HG03342 (cell line): ENCODE measurements around the gene PEX10.
A peak's percentile ranks its signal among the peaks of the same experiment; 100 is the strongest.

ENCODE experiments used
- ATAC-seq: cut with Tn5 transposase; IDR thresholded peaks from one replicate; pipeline ENCODE4 v1.9.1; 2021; ENCODE audit warnings: mild to moderate bottlenecking, moderate library complexity; ENCODE audit not compliant: unreplicated experiment

PEX10 gene

GRCh38 chr1:2426540-2426939 lies 14.2 kb upstream of the PEX10 start:
- no peak for ATAC-seq

- no peak for ATAC-seq
Observed at GRCh38 chr1:2425892-2426291, 13.5 kb upstream of the PEX10 start.

DNA sequence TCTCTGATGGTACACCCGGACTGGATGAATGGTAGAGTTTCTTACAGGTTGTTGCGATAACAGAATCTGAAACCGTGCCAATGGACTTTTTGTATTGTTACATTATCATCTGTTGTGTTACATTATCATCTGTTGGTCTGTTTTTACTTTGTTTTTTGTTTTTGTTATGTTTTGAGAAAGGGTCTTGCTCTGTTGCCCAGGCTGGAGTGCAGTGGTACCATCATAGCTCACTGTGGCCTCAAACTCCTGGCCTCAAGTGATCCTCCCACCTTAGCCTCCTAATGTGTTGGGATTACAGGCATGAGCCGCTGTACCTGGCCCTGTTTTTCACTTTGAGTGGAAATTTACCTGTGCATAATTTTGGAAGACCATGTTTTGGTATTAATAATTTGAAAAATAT lies 10.2 kb upstream of the PEX10 start:
- no peak for ATAC-seq

DNA sequence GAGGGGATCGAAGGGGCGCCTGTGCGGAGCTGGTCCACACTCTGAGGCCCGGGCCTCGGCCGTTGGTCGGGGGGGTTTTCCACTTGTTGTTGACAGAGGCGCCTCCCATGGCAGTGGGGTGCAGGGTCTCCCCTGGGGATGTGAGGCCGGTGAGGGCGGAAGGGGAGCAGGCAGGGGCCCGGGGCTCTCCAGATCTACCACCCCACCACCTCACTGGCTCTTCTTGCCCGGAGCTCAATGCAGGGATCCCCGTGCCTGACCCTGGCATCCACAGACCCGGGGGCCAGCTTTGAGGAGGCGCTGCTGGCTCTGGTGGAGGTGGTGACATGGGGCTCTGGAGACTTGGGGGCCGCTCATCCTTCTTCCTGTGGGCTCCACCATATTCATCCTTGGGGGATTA lies 7.1 kb upstream of the PEX10 start:
- no peak for ATAC-seq

- no peak for ATAC-seq
Observed at GRCh38 chr1:2418791-2419320, 6.5 kb upstream of the PEX10 start.

- ATAC-seq: no peak
Observed at GRCh38 chr1:2417833-2418225, 5.5 kb upstream of the PEX10 start.

- ATAC-seq: no peak
Observed at GRCh38 chr1:2417083-2417832, 4.9 kb upstream of the PEX10 start.

GRCh38 chr1:2416403-2416802 lies 4.0 kb upstream of the PEX10 start:
- no peak for ATAC-seq

DNA sequence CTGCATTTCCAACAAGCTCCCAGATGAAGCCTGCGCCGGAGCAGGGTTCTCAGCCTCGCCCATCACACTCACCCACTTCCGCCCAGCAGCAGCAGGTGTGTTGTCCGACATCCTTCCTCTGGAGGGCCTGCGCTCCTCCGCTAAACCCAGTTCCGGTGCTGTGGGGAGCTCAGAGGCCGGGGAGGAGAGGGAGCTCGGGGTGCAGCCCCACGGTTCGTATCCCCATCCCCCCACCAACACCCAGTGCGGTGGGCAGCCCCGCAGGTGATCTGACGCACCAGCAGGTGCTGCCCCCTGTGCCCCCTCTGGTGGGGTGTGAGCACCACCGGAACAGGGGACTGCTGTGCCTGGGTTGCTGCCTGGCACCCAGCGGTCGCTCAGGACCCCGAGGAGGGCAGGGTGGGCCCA lies 3.4 kb upstream of the PEX10 start:
- ATAC-seq: no peak

DNA sequence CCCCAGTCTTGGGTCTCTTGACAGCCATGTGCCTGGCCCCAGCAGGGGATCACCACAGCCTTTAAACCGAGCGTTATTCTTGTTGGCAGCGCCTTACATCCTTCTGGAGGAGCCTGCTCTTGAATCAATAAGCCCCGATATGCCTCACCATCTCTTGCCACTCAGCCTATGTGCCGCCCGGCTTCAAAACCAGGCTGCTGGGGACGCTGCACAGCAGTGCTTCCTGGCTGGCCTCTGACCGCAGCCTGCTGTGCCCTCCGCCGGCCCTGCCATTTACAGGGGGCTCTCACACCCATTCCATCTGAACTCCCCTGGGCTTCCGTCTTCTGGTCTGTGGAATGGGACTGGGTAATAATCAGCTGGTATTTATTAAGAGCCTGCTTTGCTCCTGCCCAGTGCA lies 3.0 kb upstream of the PEX10 start:
- ATAC-seq: no peak

GRCh38 chr1:2414297-2414958 lies 2.1 kb upstream of the PEX10 start:
- no peak for ATAC-seq

DNA sequence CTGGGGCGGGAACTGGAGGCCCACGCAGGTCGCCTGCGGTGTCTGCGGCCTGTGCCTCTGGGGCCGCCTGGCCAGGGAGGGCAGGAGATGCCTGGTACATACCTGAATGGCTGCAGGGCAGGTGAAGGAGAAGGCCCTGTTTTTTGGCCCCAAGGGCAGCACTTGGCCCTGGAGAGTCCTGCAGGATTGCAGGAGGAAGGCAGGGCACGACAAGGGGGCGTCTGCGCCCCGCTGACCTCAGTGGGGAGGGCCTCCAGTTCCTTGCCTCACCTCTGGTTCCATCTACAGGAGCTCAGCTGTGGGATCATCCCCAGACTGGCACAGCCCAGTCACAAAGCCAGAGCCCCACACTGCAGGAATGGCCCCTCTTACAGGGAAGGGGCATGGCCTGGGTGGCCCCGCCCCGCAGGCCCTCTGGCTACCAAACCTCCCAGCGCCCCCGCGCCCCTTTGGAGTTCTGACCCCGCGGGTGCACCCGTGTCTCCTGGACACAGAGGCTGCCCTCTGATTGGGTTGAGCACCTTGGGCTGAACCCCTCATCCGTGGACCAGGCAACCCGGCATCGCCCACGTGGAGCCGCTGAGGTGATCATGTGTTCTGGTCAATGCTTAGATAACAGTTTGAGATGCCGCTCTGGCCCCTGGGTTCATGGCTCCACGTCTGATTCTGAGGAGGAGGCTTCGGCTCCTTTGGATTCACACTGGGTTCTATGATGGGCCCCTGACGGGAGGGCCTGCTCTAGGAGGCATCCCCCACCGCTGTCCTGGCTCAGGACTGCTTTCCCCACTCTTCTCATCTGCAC lies 1.3 kb upstream of the PEX10 start:
- no peak for ATAC-seq

DNA sequence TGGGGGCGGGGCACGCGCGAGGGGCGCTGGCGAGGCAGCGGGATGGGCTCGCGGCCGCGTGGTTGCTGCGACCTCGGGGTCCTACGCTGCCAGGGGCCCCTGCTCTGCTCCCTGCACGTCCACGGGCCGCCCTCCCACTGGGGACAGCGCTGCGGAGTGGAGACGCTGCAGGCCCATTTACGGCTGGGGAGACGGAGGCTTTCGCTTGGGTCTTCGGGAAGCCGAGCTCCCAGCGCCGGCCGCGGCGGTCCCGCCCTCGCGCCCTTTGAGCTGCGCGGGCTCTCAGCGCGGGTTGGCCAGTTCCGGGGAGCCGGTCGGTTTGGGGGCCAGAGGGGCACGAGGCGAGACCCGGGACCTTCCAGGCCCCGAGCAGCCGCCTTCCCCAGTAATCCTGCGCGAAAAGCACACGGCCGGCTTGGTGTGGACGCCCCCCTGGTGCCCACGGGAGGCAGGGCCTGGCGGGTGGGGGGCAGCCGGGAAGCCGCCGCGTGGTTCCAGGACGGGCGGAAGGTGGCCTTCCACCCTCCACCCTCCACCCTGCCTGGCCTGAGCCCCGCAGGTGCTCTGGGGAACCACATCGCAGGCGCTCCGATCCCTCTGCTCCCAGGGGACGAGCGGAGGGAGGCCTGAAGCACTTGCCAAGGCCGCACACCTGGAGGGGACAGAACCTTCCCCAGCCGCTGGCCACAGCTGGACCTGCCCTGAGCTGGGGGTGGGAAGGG lies 570 bp upstream of the PEX10 start:
- peak; percentile 16 for ATAC-seq

- peak; percentile 17 for ATAC-seq
Observed at GRCh38 chr1:2411801-2412394, 466 bp downstream of the PEX10 start.

DNA sequence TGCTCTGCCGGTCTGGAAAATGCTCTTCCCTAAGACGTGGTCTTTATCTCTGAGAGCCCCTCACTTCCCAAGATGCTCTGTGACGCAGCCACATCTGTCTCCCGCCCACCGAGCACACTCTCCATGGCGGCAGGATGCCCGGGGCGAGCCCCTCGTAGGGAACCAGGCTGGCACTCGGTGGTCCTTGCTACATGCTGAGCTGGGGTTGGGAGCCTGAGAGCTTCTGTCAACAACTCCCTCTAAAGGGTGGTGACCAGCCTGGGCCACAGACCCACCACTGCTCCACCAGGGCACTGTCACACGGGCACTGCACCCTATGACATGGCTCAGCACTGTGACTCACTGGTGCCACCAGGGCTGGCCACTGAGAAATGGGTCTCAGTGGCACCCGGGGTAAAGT lies 2.6 kb downstream of the PEX10 start:
- no peak for ATAC-seq

DNA sequence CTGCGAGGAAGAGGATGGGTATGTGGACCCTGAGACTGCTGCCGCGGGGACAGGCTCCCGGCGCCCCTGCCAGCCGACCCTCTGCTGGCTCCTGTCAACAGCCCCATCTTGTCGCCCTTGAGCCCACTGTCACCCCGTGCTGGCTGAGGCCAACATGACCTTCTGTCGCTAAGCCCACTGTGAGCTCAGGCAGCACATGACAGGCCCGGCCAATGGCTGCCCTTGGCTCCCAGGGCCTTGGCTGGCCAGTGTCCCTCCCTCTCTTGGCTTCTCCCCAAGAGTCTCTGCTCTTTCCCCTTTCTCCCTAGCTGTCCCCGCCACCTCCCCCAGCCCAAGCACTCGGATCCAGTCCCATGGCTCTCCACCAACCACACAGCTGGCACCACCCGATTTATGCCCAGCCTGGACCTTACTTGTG lies 3.5 kb downstream of the PEX10 start:
- ATAC-seq: no peak

DNA sequence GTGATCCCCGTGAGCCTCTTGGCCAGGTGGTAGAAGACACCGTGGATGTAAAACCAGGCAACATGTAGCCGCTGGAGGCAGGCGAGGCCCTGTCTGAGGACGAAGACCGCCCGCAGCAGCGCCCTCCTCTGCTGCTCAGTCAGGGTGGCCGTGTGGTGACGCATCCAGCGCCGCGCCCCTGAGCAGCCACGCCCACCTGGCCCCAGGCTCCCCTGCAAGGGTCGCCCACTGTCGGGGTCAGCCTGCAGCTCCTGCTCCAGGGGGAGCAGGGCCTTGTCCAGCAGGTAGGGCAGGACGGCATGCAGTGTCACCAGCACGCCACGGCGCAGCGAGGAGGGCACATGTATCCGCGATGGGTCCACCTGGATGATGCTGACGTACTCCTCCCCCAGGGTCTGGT lies 3.9 kb downstream of the PEX10 start:
- ATAC-seq: no peak

- ATAC-seq: no peak
Observed at GRCh38 chr1:2407991-2408275, 4.4 kb downstream of the PEX10 start.

- ATAC-seq: no peak
Observed at GRCh38 chr1:2407166-2407990, 5.0 kb downstream of the PEX10 start.

DNA sequence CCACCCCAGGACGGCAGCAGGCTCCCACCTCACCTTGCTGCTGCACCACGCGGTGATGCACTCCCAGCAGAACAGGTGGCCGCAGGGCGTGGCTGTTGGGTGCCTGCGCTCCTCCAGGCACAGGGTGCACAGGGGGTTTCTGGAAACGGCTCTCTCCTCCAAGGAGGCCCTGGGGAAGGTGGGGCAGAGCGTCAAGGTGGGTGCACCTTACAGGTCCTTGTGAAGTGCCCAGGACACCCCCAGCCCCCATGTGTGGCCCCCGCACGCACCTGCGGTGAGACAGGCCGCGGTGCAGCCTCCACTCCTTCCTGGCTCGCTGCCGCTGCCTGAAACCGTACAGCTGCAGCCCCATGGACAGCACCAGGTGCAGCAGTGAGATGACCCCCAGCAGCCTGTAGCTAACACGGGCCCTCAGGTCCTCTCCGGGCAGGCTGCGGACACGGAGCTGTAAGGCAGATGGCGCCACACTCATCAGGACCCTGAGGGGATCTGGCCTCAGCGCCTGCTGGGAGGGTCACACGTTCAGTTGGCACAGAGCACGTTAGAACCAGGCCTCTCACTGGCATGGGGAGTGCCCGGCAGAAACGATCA lies 5.8 kb downstream of the PEX10 start:
- ATAC-seq: no peak
